ENCODE measurements around the gene PTGS2.
"Not testable (repeated sequence)": the region's sequence is repeated elsewhere in the genome, so short reads cannot be mapped to it uniquely, and the experiment has no call there.

Gene PTGS2

DNA sequence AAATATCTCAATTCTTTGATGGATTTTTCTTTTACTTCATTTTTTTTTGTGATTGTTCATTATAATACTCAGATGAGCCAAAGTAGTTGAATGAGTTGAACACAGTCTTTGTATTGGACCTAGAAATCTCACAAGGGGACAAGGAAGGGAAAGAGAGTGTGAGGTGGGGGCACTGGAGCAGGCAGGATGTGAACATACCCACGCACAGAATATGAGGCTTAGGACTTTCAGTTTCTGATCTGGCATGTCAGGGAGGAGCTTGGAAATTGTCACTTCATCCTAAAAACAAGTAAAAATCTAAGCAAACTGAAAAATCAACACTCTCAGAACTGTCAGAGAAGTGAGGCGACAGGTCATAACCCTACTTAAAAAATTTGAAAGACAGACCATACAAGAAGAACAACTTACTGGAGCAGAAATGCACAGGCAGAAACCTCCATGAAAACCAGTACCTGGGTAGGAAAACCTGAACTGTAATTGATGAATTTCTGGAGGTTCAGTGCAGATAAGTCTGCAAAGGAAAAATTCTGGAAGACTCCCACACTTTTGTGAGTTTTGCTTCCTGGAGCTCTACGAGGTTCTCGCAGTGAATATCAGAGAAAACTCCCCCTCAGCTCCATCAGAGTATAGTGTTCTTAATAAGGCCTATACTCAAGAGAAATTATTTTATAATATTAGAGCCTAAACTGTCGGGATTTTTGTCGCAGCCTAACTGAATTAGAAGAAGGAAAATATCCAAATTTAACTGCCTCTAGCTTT, 3.6 kb upstream of the PTGS2 start:
- Histone ChIP-seq H3K27me3 (ENCODE audit: control insufficient read depth, insufficient read depth, low read length) (no peaks in the 10 kb centered on the region), H3K9ac (ENCODE audit: low read length) (no peak overlapping the region), H3K27ac (ENCODE audit: low read depth, low read length) (no peak overlapping the region), H3K4me3 (ENCODE audit: low read length) (no peak overlapping the region), H3K36me3 (ENCODE audit: control insufficient read depth, insufficient read depth, low read length) (peaks cover 3% of the 10 kb centered on the region), H3K4me1 (ENCODE audit: control insufficient read depth, insufficient read depth, low read length) (peaks cover 4% of the 10 kb centered on the region)

DNA sequence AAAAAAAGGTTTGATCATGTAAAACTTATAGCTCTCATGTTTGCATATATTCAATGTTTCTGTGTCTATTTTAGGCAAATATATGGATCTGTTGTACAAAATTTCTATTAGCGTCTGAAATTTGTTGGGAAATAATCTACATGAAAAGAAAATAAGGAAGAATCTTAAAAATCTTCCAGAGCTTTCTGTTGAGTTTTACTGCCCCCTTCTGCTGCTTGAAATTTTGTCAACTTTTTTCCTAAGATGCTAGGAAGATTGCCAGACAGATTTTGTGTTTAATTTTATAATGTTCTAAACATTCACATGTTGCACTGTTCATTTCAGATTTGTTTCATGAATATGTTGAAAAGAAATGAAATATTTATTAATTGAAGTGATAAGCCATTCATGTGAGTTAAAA, 2.5 kb upstream of the PTGS2 start:
- no peaks in the 10 kb centered on the region for H3K27me3 ChIP-seq (ENCODE audit: control insufficient read depth, insufficient read depth, low read length)
- H3K4me1 ChIP-seq (ENCODE audit: control insufficient read depth, insufficient read depth, low read length) = peaks cover 4% of the 10 kb centered on the region
- no peak overlapping the region for H3K9ac ChIP-seq (ENCODE audit: low read length)
- no peak overlapping the region for H3K4me3 ChIP-seq (ENCODE audit: low read length)
- H3K36me3 ChIP-seq (ENCODE audit: control insufficient read depth, insufficient read depth, low read length) = peaks cover 3% of the 10 kb centered on the region
- no peak overlapping the region for H3K27ac ChIP-seq (ENCODE audit: low read depth, low read length)

DNA sequence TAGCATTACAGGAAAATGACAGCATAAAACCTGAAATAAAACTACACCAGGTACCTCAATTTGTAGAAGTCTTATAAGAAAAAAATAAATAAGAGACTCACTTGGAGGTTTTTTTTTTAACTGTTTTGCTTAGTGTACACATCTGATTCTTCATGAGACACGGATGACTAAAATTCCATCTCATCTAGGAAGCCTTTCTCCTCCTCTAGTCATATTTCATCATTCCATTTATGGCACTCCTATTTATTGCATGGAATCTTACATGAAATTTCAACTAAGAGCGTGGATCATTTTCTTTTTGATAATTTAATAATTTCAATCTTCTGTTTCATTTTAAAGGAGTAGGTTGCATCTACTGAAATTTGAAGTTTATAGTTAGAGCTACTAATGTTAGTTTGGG, 1.6 kb upstream of the PTGS2 start:
- Histone ChIP-seq H3K27me3 (ENCODE audit: control insufficient read depth, insufficient read depth, low read length) (no peaks in the 10 kb centered on the region), H3K36me3 (ENCODE audit: control insufficient read depth, insufficient read depth, low read length) (peaks cover 3% of the 10 kb centered on the region), H3K27ac (ENCODE audit: low read depth, low read length) (peak overlapping the region; percentile 43), H3K4me1 (ENCODE audit: control insufficient read depth, insufficient read depth, low read length) (peaks cover 7% of the 10 kb centered on the region), H3K9ac (ENCODE audit: low read length) (no peak overlapping the region), H3K4me3 (ENCODE audit: low read length) (peak overlapping the region; percentile 12)

DNA sequence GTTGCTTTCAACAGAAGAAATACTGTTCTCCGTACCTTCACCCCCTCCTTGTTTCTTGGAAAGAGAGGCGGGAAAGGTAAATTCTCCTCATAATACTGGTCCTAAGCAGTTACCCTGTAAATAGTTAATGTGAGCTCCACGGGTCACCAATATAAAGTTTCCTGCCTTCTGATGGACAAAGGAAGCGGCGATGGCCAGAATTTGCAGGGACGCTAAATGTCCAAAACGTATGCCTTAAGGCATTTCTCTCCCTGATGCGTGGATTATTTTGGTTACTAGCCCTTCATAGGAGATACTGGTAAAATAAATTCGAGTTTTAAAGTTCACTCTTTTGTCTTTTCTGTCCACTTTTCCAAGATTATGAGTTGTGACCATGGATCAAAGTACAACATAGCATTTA, 898 bp upstream of the PTGS2 start:
- H3K27me3 ChIP-seq (ENCODE audit: control insufficient read depth, insufficient read depth, low read length) = no peaks in the 10 kb centered on the region
- H3K4me1 ChIP-seq (ENCODE audit: control insufficient read depth, insufficient read depth, low read length) = peaks cover 7% of the 10 kb centered on the region
- H3K27ac ChIP-seq (ENCODE audit: low read depth, low read length) = peak overlapping the region; percentile 95
- peaks cover 4% of the 10 kb centered on the region for H3K36me3 ChIP-seq (ENCODE audit: control insufficient read depth, insufficient read depth, low read length)
- peak overlapping the region; percentile 85 for H3K4me3 ChIP-seq (ENCODE audit: low read length)
- peak overlapping the region; percentile 19 for H3K9ac ChIP-seq (ENCODE audit: low read length)

DNA sequence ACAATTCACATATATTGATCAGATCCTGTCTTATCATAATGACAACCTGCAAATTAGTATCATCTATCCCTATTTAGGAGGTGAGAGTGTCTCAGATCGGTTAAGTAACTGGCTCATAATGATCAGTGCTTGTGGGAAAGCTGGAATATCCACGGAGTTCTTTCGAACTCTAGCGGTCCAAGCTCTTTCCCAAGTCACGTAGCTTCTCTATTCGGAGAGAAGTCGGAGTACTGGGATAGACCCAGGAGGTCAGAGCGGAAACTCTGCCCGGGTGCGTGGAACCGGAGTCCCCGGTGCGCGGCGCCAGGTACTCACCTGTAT, 339 bp downstream of the PTGS2 start:
- Histone ChIP-seq H3K27ac (ENCODE audit: low read depth, low read length) (peak overlapping the region; percentile 95), H3K36me3 (ENCODE audit: control insufficient read depth, insufficient read depth, low read length) (peaks cover 4% of the 10 kb centered on the region), H3K9ac (ENCODE audit: low read length) (peak overlapping the region; percentile 57), H3K4me1 (ENCODE audit: control insufficient read depth, insufficient read depth, low read length) (peaks cover 7% of the 10 kb centered on the region), H3K27me3 (ENCODE audit: control insufficient read depth, insufficient read depth, low read length) (no peaks in the 10 kb centered on the region), H3K4me3 (ENCODE audit: low read length) (peak overlapping the region; percentile 85)

DNA sequence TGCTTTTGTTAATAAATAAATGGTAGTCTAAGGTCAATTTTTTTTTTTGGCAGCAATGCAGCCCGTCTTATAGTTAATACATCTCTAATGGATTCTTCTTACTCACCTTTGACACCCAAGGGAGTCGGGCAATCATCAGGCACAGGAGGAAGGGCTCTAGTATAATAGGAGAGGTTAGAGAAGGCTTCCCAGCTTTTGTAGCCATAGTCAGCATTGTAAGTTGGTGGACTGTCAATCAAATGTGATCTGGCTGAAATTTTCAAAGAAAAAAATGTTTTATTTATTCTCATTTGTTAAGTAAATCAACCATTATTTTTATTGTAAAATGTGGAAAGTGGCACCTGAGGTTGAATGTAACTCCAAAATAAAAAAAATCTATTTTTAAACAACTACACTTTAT, 2.1 kb downstream of the PTGS2 start:
- Histone ChIP-seq H3K27ac (ENCODE audit: low read depth, low read length) (no peak overlapping the region), H3K36me3 (ENCODE audit: control insufficient read depth, insufficient read depth, low read length) (peaks cover 4% of the 10 kb centered on the region), H3K27me3 (ENCODE audit: control insufficient read depth, insufficient read depth, low read length) (no peaks in the 10 kb centered on the region), H3K4me3 (ENCODE audit: low read length) (no peak overlapping the region), H3K4me1 (ENCODE audit: control insufficient read depth, insufficient read depth, low read length) (peaks cover 7% of the 10 kb centered on the region), H3K9ac (ENCODE audit: low read length) (no peak overlapping the region)

DNA sequence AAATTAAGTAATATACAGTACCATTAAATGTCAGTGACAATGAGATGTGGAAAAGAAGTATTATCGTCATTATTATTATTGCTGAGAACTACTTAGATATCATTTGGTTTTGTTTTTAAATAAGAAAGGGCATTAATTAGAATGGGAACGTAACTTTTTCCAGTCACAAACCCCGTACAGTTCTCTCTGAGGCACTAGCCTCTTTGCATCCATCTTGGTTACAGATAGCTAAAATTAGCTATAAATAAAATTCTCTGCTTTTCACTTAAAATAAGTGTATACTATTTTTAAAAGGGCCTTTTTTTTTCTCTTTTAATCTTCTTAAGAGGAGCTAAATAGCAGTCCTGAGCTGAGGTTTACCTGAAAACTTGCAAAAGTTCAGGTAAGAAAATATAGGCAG, 7.6 kb downstream of the PTGS2 start:
- Histone ChIP-seq H3K27ac (ENCODE audit: low read depth, low read length) (no peak overlapping the region), H3K4me1 (ENCODE audit: control insufficient read depth, insufficient read depth, low read length) (peaks cover 1% of the 10 kb centered on the region), H3K36me3 (ENCODE audit: control insufficient read depth, insufficient read depth, low read length) (peaks cover 2% of the 10 kb centered on the region), H3K9ac (ENCODE audit: low read length) (no peak overlapping the region), H3K27me3 (ENCODE audit: control insufficient read depth, insufficient read depth, low read length) (no peaks in the 10 kb centered on the region), H3K4me3 (ENCODE audit: low read length) (no peak overlapping the region)

DNA sequence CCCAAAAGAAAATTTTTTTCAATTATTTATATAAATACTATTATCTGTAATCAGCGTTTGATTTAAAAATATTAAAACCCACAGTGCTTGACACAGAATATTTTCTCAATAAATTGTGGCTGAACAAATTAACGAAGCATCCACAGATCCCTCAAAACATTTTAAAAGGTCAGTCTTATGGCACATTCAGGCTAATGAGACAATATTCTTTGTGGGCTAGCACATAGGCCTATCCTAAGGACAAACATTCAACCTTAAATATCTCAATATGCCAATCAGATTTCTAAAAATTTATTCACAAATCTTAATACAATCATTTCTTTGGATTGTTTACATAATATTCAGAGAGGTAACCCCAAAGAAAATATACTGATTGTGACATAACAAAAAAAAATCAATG, 8.1 kb downstream of the PTGS2 start:
- no peak overlapping the region for H3K4me3 ChIP-seq (ENCODE audit: low read length)
- H3K4me1 ChIP-seq (ENCODE audit: control insufficient read depth, insufficient read depth, low read length) = no peaks in the 10 kb centered on the region
- no peak overlapping the region for H3K9ac ChIP-seq (ENCODE audit: low read length)
- no peak overlapping the region for H3K27ac ChIP-seq (ENCODE audit: low read depth, low read length)
- no peaks in the 10 kb centered on the region for H3K27me3 ChIP-seq (ENCODE audit: control insufficient read depth, insufficient read depth, low read length)
- peaks cover 2% of the 10 kb centered on the region for H3K36me3 ChIP-seq (ENCODE audit: control insufficient read depth, insufficient read depth, low read length)

DNA sequence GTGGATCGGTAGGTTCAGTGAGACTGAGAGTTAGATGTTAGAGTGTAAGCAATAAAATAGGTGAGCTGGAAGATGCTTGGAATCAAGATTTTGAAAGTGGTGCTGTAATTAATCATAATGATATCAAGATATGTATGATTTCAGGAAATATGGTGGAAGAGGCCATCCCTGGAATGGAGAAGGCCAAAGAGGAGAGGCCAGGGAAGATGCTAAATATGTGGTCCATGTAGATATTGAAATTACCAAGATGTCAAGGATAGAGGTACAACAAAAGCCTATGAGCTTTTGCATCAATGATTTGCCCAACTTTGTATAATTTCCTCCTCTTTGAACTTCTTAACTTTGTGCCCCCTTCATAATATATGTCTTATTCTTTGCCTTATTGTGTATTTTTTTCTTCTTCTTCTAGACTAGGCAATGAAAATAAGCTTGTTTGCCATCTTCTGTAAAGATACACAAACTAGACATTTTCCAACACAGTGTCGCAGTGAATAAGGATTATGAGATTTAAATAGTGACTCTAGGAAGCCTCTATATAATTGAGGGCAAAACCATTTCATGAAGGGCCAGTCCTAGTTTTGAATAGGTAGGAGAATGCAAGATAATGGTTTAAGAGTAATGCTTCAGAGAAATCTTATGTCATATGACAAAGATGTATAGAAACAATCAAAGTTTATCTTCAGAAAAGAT, 8.9 kb downstream of the PTGS2 start:
- Histone ChIP-seq H3K4me1 (ENCODE audit: control insufficient read depth, insufficient read depth, low read length) (no peaks in the 10 kb centered on the region), H3K36me3 (ENCODE audit: control insufficient read depth, insufficient read depth, low read length) (peaks cover under 1% of the 10 kb centered on the region), H3K4me3 (ENCODE audit: low read length) (no peak overlapping the region), H3K27ac (ENCODE audit: low read depth, low read length) (no peak overlapping the region), H3K9ac (ENCODE audit: low read length) (no peak overlapping the region), H3K27me3 (ENCODE audit: control insufficient read depth, insufficient read depth, low read length) (no peaks in the 10 kb centered on the region)

DNA sequence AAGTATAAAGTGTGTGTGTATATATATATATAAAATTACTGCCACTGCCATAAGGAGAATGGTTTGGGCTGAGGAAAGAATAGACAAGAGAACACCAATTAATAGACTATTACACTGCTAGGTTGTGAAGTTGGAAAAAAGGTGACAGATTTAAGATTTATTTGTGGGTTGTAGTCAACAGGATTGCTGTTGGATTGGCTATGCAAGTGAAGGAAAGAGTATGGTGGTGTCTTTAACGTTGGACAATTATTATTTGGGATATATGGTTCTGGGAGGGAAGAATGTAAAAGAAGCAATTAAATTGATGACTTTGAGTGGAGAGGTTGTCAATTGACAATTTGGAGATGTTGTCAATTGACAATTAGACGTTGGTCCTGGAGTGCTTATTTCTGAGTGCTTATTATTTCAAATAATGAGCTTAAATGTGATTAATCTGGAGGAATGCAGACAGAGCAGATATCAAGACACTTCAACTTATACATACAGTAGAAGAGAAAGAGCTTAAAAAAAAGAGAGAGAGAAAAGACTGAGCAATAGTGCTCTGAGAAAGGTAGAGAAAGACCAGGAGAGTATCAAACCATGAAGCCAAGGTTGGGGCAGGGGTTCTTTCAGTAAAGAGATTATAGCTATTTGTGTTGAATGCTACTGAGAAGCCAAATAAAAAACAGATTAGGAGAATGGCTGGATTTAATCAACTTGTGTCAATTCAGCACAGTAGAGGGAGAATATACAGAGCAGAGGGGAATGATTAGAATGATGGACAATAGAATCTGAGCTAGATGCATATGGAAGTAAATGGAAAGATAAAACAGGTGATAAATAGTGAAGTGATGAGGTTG, 9.7 kb downstream of the PTGS2 start:
- no peak overlapping the region for H3K4me3 ChIP-seq (ENCODE audit: low read length)
- no peaks in the 10 kb centered on the region for H3K36me3 ChIP-seq (ENCODE audit: control insufficient read depth, insufficient read depth, low read length)
- no peak overlapping the region for H3K27ac ChIP-seq (ENCODE audit: low read depth, low read length)
- H3K9ac ChIP-seq (ENCODE audit: low read length) = no peak overlapping the region
- H3K4me1 ChIP-seq (ENCODE audit: control insufficient read depth, insufficient read depth, low read length) = no peaks in the 10 kb centered on the region
- H3K27me3 ChIP-seq (ENCODE audit: control insufficient read depth, insufficient read depth, low read length) = no peaks in the 10 kb centered on the region

DNA sequence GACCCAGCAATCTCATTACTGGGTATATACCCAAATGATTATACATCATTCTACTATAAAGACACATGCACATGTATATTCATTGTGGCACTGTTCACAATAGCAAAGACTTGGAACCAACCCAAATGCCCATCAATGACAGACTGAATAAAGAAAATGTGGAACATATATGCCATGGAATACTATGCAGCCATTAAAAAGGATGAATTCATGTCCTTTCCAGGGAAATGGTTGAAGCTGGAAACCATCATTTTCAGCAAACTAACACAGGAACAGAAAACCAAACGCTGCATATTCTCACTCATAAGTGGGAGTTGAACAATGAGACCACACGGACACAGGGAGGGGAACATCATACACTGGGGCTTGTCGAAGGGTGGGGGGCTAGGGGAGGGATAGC, 10.4 kb downstream of the PTGS2 start:
- H3K9ac ChIP-seq (ENCODE audit: low read length); H3K27ac ChIP-seq (ENCODE audit: low read depth, low read length); H3K36me3 ChIP-seq (ENCODE audit: control insufficient read depth, insufficient read depth, low read length); H3K27me3 ChIP-seq (ENCODE audit: control insufficient read depth, insufficient read depth, low read length); H3K4me3 ChIP-seq (ENCODE audit: low read length); H3K4me1 ChIP-seq (ENCODE audit: control insufficient read depth, insufficient read depth, low read length): not testable (repeated sequence)

DNA sequence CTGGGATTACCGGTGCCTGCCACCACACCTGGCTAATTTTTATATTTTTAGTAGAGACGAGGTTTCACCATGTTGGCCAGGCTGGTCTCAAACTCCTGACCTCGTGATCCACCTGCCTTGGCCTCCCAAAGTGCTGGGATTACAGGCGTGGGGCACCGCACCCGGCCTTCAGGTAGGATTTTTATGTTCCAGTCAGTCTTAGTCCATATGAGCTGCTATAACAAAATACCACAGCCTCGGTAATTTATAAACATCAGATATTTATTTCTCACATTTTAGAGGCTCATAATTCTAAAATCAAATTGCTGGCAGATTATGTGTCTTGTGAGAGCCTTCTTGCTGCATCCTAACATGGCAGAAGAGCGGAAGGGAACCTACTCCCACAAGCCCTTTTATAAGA, 16.0 kb downstream of the PTGS2 start:
- not testable (repeated sequence) for H3K27ac ChIP-seq (ENCODE audit: low read depth, low read length); H3K4me1 ChIP-seq (ENCODE audit: control insufficient read depth, insufficient read depth, low read length); H3K4me3 ChIP-seq (ENCODE audit: low read length); H3K9ac ChIP-seq (ENCODE audit: low read length); H3K36me3 ChIP-seq (ENCODE audit: control insufficient read depth, insufficient read depth, low read length); H3K27me3 ChIP-seq (ENCODE audit: control insufficient read depth, insufficient read depth, low read length)
